Fibroblast of the conjunctiva (primary cell): Measurements from ENCODE around the gene SCYL2.
"Not testable (repeated sequence)": the region's sequence is repeated elsewhere in the genome, so short reads cannot be mapped to it uniquely, and the experiment has no call there.

Experiments used
- DNase-seq: peaks from one replicate; pipeline ENCODE4 v3.0.0-alpha.2; 2010; ENCODE audit warnings: low read depth

SCYL2 gene

DNA sequence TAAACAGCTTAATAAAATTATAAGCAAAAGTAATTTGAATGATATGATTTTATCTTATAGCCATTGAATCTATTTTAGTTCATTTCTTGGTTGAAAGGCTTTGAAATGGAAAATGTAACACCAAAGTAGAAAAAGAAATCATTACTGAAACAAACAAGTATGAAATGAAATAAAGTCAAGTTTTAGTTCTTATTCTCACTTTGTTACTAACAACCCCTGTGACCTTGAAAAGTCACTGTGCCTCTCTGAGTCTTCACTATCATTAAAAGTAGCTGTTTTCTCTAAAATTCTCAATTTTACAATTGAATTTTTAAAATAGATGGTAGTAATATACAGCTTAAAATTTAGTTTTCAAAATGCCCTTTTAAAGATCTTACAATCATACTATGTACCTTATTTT lies 57.5 kb downstream of the SCYL2 start:
- no peak for DNase-seq

DNA sequence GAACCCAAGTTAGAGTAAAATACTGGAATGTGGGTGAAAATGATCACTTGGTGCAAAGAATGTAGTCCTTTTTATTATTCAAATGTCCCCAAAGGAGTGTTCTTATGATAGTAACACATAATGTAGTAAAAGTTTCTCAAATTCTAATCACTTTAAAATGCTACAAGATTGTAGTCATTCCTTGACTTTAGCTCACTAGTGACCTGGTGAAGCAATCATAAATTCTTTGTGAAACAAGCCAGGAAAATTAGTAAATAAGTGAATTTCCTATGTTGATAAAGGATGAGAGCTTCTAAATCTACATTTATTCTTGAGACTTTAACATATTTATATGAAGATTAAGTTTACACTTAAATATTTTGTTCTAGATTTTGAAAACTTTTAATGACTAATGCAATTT lies 59.2 kb downstream of the SCYL2 start:
- DNase-seq: no peak

DNA sequence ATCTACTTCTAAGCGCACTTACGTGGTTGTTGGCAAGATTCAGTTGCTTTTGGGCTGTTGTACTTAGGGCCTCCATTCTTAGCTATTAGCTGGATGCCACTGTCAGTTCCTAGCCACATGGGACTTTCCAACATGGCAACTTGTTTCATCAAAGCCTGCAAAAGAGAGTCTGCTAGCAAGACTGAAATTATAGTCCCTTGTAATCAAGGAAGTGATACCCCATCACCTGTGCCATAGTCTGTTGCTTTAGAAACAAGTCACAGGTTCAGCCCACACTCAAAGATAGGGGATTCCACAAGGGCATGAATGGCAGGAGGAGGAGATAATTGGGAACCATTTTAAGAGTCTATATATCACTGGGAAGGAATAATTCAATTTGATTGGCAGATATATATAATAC lies 62.8 kb downstream of the SCYL2 start:
- no peak for DNase-seq

DNA sequence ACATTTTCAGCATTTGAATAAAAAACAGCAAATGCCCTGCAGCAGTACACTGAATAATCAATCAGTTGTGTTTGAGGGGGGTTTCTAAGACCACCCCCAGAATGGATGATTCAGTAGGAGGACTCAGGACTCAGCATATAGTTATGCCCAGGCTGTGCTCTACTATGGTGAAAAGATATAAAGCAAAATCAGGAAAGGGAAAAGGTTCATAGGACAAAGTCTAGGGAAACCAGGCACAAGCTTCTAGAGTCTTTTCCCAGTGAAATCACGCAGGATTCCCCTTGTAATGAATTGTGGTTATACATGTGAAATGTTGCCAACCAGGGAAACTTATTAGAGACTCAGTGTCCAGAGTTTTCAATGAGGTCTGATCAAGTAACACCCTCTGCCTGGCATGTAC lies 64.9 kb downstream of the SCYL2 start:
- no peak for DNase-seq

DNA sequence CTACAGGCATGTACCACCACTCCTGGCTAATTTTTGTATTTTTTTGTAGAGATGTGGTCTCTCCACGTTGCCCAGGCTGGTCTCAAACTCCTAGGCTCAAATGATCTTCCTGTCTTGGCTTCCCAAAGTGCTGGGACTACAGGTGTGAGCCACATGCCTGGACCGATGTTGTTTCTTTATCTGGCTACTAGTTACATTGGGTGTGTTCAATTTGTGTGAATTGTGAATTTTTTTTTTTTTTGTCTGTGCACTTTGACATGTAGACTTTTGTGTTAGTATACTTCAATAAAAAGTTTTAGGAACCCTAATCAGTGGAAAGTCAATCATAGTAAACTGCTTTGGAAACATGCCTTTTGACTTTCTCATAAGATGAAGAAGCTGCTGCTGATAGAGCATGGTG lies 65.9 kb downstream of the SCYL2 start:
- no peak for DNase-seq

DNA sequence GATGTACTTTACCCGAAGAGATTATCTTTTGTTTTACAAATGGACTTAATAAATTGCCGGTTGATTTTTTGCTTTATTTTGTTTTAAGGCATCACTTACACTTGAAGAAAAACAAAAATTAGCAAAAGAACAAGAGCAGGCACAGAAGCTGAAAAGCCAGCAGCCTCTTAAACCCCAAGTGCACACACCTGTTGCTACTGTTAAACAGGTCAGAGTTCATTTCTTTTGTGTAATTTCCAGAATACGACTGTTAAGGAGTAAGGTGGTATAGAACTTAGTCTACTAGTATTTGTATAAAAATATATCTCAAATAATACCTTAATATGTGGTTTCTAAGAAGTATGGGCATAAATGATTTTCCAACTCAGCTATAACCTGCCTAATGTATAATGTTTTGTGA lies 70.3 kb downstream of the SCYL2 start:
- DNase-seq: no peak

DNA sequence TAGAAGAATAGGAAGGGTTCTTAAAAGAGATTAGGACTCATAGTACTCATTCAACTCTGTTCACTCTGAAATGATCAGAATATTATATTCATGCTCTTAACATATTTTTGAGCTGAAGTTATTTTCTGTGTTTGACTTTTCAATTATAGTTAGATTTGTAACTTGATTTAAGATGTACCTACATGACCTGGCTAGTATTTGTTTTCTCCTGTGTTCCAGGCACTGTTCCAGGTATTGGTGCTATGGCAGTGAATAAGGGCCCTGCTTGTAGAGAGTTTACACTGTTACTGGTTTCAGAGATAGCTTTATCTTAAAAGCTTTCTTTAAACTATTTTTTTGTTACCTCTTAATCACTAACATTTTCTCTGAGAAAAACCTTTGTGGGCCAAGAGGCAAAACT lies 70.8 kb downstream of the SCYL2 start:
- DNase-seq: no peak

DNA sequence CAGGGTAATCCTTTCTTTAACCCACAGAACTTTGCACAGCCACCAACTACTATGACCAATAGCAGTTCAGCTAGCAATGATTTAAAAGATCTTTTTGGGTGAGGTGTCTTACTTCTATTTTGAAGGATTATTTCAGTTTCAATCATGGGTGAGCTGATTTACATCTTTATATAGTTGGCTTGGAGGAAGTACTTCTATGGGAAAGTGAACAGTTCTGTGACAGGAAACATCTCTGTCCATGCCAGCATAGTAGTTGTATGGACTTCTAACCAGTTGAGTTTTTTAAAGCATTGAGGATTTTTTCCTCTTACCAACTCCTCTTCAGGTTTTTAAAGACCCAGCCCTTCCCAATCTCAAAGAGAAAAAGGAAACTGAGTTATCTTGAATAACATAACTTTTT lies 72.1 kb downstream of the SCYL2 start:
- no peak for DNase-seq

DNA sequence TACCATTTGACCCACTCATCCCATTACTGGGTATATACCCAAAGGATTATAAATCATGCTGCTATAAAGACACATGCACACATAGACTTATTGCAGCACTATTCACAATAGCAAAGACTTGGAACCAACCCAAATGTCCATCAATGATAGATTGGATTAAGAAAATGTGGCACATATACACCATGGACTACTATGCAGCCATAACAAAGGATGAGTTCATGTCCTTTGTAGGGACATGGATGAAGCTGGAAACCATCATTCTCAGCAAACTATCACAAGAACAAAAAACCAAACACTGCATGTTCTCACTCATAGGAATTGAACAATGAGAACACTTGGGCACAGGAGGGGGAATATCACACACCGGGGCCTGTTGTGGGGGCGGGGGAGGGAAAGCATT lies 75.9 kb downstream of the SCYL2 start:
- DNase-seq: not testable (repeated sequence)

DNA sequence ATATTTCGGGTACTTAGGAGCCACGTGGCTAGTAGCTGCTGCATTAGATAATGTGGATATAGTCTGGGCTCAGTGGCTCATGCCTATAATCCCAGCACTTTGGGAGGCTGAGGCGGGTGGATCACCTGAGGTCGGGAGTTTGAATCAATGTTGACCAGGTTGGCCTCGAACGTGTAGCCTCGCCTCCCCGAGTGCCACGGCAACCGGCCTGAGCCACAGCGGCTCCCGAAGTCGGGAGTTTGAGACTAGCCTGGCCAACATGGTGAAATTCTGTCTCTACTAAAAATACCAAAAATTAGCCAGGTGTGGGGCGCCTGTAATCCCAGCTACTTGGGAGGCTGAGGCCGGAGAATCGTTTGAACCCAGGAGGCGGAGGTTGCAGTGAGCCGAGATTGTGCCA lies 77.4 kb downstream of the SCYL2 start:
- not testable (repeated sequence) for DNase-seq

DNA sequence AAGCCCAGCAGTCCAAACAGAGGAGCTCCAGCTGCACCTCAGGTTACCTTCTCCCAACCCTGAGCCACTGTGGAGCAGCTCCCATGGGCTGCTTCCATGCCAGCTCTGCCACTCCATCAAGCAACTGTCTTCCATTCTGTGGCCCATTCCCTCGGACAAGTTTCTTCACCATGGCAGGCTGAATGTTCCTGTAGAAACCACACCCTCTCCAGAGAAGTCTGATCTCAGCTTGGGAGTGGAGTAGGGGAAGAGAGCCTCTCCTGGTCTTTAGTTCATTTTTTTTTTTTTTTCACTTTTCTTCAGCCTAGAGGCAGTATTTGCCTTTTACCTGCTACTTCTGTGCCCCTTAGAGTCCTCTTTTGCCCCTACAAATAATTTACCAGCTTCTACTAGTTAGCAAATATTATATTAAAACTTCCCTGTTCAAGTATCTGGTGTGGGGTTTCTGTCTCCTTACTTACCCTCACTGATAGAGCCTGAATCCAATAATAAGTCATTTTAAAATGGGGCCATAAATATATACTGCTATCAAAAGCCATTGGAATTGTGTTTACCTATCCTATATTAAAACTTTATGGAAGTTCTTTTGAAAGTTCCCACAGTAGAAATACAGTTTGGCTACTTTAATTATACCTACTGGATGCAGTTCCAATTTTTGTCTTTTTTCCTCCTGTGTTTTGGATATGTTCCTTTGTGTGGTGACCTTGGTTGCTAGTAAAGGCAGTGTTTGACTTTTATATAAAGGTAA lies 78.2 kb downstream of the SCYL2 start:
- no peak for DNase-seq

DNA sequence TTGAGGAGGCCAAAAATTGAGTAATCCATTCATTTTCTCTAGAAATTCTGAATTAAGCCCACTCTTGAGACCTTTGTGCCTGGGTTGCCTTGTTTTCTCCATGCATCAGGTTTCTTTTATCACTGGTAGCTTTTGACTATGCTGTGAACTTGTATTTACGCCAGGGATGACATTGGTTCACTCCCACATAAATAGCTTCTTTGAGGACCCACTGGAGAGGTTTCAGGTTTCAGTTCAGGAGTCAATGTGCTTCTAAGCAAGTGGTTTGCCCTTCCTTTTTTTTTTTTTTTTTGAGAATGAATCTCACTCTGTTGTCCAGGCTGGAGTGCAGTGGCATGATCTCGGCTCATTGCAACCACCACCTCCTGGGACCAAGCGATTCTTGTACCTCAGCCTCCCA lies 79.7 kb downstream of the SCYL2 start:
- no peak for DNase-seq

DNA sequence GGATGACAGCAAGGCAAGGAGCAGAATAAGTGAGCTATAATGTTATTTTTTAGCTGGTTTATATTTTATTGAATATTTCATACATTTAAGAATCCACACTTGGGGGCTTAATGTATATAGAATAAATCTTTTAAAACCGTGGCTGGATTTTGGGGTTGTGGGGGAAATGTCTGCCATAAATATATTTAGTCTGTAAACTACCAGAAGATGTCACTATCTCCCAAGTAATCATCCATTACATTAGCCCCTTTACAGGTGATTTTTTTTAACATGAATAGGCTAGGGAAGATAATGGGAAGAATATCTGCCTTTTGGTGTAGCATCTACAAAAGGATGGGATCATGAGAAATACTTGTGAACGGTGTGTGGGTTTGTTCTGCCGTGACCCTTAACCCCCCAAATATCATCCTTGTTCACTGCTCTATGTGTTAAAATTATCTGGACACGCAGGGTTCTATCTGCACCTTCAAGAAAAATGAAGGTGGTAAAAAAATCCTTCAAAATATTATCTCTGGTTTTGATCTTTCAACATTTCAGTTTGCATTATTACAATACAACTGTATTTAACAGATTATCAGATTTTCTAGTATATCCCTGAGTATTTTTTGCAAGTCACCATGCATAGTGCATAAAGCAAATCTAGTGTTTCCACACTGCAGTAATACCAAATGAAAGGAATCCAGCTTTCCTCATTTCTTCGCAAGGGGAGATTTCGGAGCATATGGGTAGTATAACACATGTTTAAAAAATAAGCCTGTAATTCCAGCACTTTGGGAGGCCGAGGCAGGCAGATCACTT lies 81.9 kb downstream of the SCYL2 start:
- peak; percentile 16 for DNase-seq

DNA sequence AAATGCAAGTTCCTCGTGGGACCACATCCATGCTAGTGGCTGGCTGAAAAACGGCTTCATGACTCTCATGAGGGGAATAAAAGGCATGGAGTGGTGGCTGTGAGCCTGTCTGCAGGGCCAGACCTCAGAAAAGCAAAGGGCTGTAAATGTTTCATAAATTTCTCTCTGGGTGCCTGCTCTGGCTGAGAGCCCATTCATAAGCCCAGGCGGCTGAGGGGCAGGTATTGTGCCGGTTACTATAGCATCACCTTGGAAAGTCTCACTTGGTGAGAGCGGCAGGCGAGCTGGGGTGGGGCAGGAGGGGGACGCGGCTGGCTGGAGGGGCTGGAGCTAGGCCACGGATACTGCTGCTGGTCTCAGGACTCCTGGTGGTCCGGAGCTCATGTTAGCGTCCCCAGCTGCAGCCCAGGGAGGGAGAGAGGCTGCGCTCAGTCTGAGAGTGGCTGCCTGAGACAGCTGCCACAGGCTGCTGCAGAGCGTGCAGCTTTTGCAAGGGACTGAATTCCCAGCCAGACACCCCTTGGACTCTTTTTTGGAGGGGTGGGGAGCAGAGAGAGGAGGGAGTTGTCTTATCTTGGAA lies 89.8 kb downstream of the SCYL2 start, which contains the start of gene SLC17A8:
Gene SLC17A8 (plus strand): TSS at position 431 of the 580 bp plus-strand sequence. CDS start 318 bp downstream, outside the sequence.
- DNase-seq: no peak

DNA sequence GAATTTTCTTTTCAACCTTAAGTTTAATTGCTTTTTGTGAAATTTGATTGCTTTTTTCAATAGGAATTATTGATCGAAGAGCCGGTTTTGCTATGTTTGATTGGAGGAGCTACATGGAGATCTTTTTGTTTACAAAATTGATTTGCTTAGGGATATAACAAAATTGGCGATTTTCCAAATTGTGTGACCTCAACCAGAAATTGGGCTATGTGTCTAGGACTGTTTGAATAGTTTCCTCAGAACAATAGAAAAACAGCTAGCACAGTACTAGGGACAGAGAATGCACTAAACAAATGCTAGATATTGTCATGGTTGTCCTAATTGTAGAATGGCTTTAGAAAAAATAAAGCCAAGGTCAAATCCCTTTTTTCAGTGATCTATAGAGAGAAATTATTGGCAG lies 92.3 kb downstream of the SCYL2 start:
- DNase-seq: no peak

DNA sequence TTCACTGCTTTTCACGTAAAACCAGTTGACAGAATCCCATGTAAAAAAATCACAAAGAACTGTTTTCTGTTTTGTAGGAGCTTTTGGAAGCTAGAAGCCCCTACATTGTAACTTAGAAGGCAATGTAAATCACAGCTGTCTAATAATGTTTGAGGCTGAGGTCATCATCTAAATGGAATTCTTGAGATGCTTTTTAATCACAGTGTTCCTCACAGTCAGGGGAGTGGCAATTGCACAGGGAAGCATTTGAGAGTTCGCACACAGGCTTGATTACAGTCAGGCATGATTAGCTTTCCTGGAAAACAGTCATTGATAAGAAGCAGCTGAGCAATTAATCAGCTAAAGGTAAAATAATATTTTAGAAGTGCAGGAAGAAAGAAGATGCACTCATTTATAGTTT lies 92.8 kb downstream of the SCYL2 start:
- no peak for DNase-seq

DNA sequence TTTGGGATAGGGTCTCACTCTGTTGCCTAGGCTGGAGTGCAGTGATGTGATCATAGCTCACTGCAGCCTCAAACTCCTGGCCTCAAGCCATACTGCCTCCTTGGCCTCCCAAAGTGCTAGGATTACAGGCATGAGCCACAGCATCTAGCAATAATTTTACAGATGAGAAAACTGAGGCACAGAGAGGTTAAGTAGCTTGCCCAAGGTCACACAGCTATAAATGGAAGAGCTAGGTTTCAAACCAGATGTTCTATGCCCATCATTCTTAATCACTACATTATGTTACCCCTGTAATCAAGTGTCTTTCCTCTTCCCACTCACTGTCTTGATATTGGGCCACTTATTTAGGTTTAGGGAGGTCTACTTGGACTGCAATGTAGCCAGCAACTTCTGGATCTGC lies 93.5 kb downstream of the SCYL2 start:
- no peak for DNase-seq

DNA sequence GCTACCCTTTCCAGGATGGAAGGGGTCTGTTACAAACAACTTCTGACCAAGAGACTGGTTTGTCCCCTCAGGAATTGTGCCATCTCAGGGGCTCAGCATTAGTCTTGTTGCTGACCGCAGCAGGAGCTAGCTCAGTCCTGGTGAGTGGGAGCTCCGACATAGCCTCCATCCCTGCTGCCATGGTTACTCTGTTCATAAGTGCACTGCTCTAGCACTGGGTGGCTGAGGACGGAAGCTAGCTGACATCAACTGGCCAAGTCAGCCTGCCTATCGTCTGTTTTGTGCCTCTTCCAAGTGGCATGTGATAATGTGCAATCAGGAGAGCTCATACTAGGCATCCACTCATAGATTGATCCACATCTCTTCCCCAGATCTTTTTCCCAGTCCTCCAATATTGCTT lies 97.3 kb downstream of the SCYL2 start:
- DNase-seq: no peak

DNA sequence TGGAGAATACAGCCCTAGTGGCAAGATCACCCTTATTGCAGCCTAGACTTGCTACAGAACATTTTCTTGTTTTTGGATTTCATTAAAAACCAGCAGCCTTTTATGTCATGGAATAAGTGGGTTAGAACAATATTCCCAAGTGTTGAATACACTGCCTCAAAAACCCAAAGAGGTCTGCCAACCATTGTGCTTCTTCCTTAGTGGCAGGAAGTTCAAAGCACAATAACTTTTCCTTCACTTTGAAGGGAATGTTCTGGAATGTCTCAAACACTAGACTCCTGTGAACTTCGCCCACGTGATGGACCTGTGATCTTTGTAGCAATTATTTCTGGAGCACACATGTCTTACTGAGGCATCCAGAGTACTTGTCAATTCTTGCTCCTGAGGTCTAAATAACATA lies 98.4 kb downstream of the SCYL2 start:
- no peak for DNase-seq

DNA sequence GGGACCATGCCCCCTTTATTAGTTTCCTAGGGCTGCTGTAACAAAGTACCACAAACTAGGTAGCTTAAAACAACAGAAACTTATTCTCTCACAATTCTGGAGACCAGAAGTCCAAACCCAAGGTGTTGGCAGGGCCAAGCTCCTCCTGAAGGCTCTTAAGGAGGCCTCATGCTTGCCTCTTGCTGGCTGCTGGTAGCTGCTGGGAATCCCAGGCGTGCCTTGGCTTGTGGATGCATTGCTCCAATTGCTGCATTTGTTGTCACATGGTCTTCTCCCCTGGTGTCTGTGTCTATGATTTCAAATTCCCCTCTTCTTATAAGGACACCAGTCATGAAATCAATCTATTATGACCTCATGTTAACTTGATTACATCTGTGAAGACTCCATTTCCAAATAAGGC lies 101.1 kb downstream of the SCYL2 start:
- DNase-seq: no peak

DNA sequence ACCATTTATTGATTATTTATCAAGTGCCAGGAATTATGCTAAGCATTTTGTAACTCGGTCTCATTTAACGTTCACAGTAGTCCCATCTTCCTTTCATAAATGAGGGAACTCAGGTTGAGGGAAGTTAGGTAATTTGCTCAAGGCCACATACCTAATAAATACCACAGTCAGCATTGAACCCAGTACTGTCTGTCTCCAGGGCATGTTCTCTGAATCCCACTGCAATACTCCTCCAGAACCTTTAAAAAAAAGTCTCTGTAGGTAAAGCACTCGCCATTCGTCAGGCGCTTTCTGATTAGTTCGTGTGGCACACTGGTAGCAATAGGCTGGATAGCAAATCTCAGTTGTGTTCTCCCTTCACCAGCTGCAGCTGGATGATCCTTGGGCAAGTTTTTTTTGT lies 104.2 kb downstream of the SCYL2 start:
- DNase-seq: no peak

DNA sequence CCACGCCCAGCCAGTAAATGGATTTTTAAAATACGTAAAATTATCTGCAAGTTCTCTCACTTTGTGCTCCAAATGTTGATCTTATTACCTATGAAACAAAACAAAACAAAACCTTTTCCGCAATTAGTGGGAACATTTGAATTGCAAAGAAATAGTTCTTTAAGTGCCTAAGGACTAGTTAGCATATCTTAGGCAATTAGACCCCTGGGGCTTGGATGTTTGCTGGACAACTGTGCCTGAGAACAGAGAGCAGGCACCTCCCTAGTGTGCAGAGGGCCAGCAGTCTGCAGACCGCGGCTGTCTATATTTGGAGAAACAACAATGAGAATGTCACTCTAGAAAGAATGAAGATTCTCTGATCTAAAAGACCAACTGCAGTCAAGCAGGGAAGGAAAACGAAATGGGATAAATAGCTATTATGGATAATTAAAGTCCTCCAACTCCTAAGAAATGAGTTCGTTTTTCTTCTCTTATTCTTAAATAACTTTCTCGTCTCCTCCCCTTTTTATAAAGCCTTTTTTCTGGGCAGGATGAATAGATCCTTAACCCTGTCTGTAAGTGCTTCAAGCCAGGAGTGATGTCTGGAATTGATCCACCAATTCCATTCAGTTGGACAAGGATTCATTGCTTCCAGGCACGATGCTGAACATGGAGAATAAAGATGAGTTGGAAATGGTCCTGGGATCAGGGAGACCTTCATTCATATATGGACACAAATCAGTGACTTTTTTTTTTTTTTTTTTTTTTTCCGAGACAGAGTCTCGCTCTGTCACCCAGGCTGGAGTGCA lies 106.1 kb downstream of the SCYL2 start:
- no peak for DNase-seq
